ENCODE data around the gene LTBP3. TPM values are rescaled to one million over a fixed set of nuclear protein-coding genes. Genes with fewer than 3 reads are reported as not detected.

LTBP3 gene
- total RNA-seq, 2 experiments from 2014 or later: 116 to 119 TPM

DNA sequence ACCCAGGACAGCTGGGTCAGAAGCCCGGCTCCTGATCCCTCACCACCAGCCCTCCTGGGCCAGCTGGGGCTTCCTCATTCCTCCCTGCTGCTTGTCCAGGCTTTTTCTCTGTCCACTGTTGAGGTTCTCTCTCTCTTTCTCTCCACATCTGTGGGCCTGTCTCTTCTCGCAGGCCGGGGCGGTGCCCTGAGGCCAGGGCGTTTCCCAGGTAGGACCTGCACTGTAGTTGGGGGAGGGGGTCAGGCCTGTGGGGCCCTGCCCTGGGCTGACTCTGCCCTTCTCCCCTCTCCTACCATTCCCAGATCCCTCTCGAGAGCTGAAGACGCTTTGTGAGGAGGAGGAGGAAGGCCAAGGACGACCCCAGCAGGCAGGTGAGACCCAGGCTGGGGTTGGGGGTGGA is 22.6 kb upstream of the LTBP3 start:
- ATAC-seq (ENCODE audit: low read depth): no peak
- H3K4me1 Mint-ChIP-seq: peaks cover 21% of the 10 kb centered on the region
- no peak overlapping the region for H3K27ac Mint-ChIP-seq
- H3K27me3 Mint-ChIP-seq: no peaks in the 10 kb centered on the region
- no peak for DNase-seq
- H3K4me3 Mint-ChIP-seq: no peak overlapping the region
- POLR2A ChIA-PET: no interaction called here
- no peaks in the 10 kb centered on the region for H3K9me3 Mint-ChIP-seq
- H3K36me3 Mint-ChIP-seq: peaks cover 16% of the 10 kb centered on the region

GRCh38 chr11:65580031-65580692 is 22.0 kb upstream of the LTBP3 start:
- no peak overlapping the region for H3K4me3 Mint-ChIP-seq
- ATAC-seq (ENCODE audit: low read depth): no peak
- POLR2A ChIA-PET: interaction anchor here (0.7 kb wide), 1 partner anchor 8 kb away, joined by 4 read pairs; no protein-coding TSS in a partner anchor
- no peak overlapping the region for H3K27ac Mint-ChIP-seq
- no peaks in the 10 kb centered on the region for H3K9me3 Mint-ChIP-seq
- peaks cover 16% of the 10 kb centered on the region for H3K36me3 Mint-ChIP-seq
- H3K27me3 Mint-ChIP-seq: no peaks in the 10 kb centered on the region
- H3K4me1 Mint-ChIP-seq: peaks cover 26% of the 10 kb centered on the region
- no peak for DNase-seq

DNA sequence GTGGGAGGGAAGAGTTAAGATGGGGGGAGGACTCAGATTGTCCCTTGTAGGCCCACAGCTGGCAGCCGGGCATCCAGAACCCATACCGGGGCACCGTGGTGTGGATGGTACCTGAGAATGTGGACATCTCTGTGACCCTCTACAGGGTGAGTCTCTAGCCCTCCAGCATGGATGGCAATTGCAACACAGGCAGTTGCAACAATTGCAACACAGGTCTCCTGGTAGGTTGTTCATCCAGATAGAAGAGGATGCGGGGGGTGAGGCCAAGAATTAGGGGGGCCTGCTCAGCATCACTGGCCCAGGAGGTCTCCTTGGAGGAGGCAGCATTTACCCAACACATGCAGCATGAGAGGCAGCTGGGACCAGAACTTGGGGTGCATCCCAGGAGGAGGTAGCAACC is 21.1 kb upstream of the LTBP3 start:
- Mint-ChIP-seq H3K9me3 (no peaks in the 10 kb centered on the region), H3K36me3 (peaks cover 15% of the 10 kb centered on the region), H3K4me1 (peaks cover 31% of the 10 kb centered on the region), H3K27me3 (no peaks in the 10 kb centered on the region), H3K4me3 (no peak overlapping the region), H3K27ac (no peak overlapping the region)
- ATAC-seq (ENCODE audit: low read depth) (no peak), DNase-seq (no peak)
- POLR2A ChIA-PET: interaction anchor here (4.9 kb wide), 1 partner anchor 9 kb away, joined by 107 read pairs; no protein-coding TSS in a partner anchor

DNA sequence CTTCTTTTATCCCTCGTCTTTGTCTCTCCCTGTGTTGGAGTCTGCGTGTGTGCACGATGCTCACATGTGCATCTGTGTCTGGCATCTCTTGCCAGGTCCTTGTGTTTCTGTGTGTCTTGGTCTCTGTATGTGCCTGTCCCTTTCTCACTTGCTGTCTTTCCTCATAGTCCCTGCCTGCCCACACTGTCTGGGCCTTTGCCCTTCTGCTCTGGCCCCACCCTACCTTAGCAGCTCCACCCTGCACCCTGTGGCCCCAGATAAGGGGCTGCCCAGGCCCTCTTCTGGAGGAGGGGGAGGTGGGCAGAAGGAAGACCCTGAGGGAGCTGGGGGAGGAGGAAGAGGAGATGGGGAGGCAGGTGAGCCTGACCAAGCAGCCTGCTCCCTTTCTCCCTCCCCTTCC is 20.5 kb upstream of the LTBP3 start:
- no peaks in the 10 kb centered on the region for H3K27me3 Mint-ChIP-seq
- H3K27ac Mint-ChIP-seq: peak overlapping the region; percentile 57
- H3K36me3 Mint-ChIP-seq: peaks cover 14% of the 10 kb centered on the region
- POLR2A ChIA-PET: interaction anchor here (4.9 kb wide), 1 partner anchor 10 kb away, joined by 107 read pairs; no protein-coding TSS in a partner anchor
- DNase-seq: no peak
- no peaks in the 10 kb centered on the region for H3K9me3 Mint-ChIP-seq
- H3K4me3 Mint-ChIP-seq: peak overlapping the region; percentile 88
- H3K4me1 Mint-ChIP-seq: peaks cover 32% of the 10 kb centered on the region
- ATAC-seq (ENCODE audit: low read depth): no peak

DNA sequence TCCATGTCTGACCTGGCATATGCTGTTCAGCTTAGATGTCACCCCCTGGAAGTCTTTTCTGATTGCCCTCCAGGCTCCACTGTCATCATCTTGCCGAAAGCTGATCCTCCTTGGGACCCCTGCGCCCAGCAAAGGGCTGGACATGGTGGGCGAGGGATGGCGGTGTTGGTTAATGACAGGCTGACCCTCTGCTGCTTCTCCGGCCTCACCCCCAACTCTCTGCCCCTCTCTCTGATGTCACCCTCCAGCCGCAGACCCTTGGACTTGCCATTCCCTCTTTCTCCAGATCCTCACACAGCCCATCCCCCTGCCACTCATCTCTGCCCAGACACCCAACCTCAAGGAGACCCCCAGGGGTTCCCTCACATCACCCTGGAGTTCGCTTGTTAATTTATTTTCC is 20.0 kb upstream of the LTBP3 start:
- ATAC-seq (ENCODE audit: low read depth) (no peak), DNase-seq (no peak)
- H3K9me3 Mint-ChIP-seq: no peaks in the 10 kb centered on the region
- H3K36me3 Mint-ChIP-seq: peaks cover 14% of the 10 kb centered on the region
- peaks cover 36% of the 10 kb centered on the region for H3K4me1 Mint-ChIP-seq
- peak overlapping the region; percentile 88 for H3K4me3 Mint-ChIP-seq
- POLR2A ChIA-PET: interaction anchor here (1.2 to 4.9 kb wide), 2 partner anchors 10 to 78 kb away, joined by 3 to 107 read pairs; no protein-coding TSS in a partner anchor
- no peaks in the 10 kb centered on the region for H3K27me3 Mint-ChIP-seq
- H3K27ac Mint-ChIP-seq: peak overlapping the region; percentile 57

GRCh38 chr11:65577756-65578109 is 19.6 kb upstream of the LTBP3 start:
- DNase-seq: no peak
- Mint-ChIP-seq H3K27ac (peak overlapping the region; percentile 57), H3K36me3 (peaks cover 14% of the 10 kb centered on the region), H3K4me1 (peaks cover 38% of the 10 kb centered on the region), H3K4me3 (peak overlapping the region; percentile 88), H3K9me3 (no peaks in the 10 kb centered on the region), H3K27me3 (no peaks in the 10 kb centered on the region)
- ATAC-seq (ENCODE audit: low read depth): no peak
- POLR2A ChIA-PET: interaction anchor here (0.9 to 4.9 kb wide), 5 partner anchors 11 to 78 kb away, joined by 3 to 107 read pairs (median 6); partner anchors contain the start of gene PCNX3

DNA sequence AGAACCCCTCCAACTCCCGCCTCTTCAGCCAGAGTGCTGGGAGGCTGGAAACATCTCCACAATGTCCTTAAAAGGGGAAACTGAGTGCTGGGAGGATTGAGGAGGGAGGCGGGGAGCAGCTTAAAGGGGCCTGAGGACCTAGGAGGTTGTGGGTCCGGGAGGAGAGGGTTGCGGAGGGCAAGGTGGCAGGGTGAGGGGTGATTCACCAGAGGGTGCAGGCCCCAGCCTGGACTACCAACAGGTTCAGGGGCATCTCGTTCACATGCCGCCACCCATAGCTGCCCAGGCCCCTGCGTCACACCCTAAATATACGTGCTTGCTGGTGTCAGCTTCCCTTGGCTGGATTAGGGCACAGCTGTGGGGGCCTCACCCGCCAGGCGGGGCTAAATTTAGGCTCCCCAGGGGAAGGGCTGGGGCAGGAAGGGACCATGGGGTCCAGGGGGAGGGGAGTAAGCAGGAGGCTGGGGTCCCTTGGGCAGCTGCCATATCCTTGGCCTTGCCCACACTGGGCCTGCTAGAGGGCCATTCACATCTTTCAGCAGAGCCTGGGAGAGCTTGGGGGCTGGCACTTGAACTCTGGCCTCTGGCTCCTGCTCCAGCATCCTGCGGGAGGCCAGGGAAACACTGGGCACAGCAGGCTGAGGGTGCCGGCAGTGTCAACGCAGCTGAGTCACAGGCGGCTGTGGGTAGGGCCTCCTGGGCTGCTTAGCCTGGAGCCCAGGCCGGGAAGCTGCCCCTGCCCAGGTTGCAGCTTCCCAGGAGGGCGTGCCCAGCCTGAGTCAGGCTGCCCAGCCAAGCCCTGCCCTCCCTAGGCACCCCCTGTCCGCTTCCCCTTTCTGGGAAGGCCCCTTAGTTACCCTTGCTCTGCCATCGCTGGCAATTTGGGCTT is 19.0 kb upstream of the LTBP3 start:
- DNase-seq (no peak), ATAC-seq (ENCODE audit: low read depth) (no peak)
- Mint-ChIP-seq H3K4me1 (peaks cover 35% of the 10 kb centered on the region), H3K9me3 (no peaks in the 10 kb centered on the region), H3K27me3 (no peaks in the 10 kb centered on the region), H3K4me3 (peak overlapping the region; percentile 88), H3K27ac (peak overlapping the region; percentile 78), H3K36me3 (peaks cover 14% of the 10 kb centered on the region)
- POLR2A ChIA-PET: interaction anchor here (0.6 to 4.9 kb wide), 12 partner anchors 9 to 77 kb away, joined by 3 to 107 read pairs (median 5); partner anchors contain the start of gene PCNX3

DNA sequence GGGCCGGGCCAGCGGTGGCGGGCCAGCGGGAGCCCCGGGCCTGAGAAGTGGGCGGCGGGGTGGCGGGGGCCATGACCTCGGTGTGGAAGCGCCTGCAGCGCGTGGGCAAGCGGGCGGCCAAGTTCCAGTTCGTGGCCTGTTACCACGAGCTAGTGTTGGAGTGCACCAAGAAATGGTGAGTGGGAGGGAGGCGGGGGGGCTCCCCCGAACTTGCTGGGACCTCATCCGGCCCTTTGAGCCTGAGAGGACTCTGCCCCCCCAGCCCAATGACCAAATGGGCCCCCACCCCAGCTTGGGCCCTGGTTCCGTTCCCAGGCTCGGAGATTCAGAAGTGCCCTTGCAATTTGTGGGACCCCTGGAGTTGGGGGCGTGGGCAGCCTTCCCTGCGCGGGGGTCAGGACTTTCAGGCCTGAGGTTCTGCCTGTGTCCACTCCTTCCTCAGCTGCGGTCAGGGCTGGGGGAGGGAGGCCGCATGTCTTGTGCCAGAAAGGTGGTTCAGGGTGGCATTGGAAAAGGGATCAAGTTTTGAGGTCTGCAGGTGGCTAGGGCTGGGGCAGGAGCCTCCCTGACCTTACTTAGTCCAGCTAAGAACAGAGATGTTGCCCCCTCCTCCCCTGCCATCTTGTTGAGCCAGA is 18.2 kb upstream of the LTBP3 start:
- H3K36me3 Mint-ChIP-seq: peaks cover 13% of the 10 kb centered on the region
- peak overlapping the region; percentile 78 for H3K27ac Mint-ChIP-seq
- POLR2A ChIA-PET: interaction anchor here (0.8 to 4.9 kb wide), 12 partner anchors 7 to 69 kb away, joined by 3 to 107 read pairs (median 5); partner anchors contain the start of gene PCNX3
- H3K4me3 Mint-ChIP-seq: peak overlapping the region; percentile 88
- no peaks in the 10 kb centered on the region for H3K27me3 Mint-ChIP-seq
- no peak for DNase-seq
- H3K4me1 Mint-ChIP-seq: peaks cover 42% of the 10 kb centered on the region
- no peak for ATAC-seq (ENCODE audit: low read depth)
- H3K9me3 Mint-ChIP-seq: no peaks in the 10 kb centered on the region

- H3K27ac Mint-ChIP-seq: peak within 1 kb of the TSS; percentile 91
- ATAC-seq (ENCODE audit: low read depth): peak; percentile 24
- no peaks in the 10 kb centered on the region for H3K27me3 Mint-ChIP-seq
- POLR2A ChIA-PET: interaction anchor here (0.7 to 4.9 kb wide), 18 partner anchors 8 to 741 kb away, joined by 3 to 107 read pairs (median 4); partner anchors contain the start of genes CD248, MALAT1 and PCNX3
- H3K36me3 Mint-ChIP-seq: peaks cover 11% of the 10 kb centered on the region
- H3K4me3 Mint-ChIP-seq: peak within 1 kb of the TSS; percentile 92
- peaks cover 45% of the 10 kb centered on the region for H3K4me1 Mint-ChIP-seq
- DNase-seq: peak; percentile 91
- H3K9me3 Mint-ChIP-seq: no peaks in the 10 kb centered on the region
Observed at GRCh38 chr11:65575568-65576231, 17.5 kb upstream of the LTBP3 start, which contains the start of gene EHBP1L1. TSS of gene EHBP1L1 (plus strand) at chr11:65576053. CDS start at chr11:65576303, 250 bp downstream.

- peaks cover 9% of the 10 kb centered on the region for H3K36me3 Mint-ChIP-seq
- peaks cover 47% of the 10 kb centered on the region for H3K4me1 Mint-ChIP-seq
- H3K27me3 Mint-ChIP-seq: no peaks in the 10 kb centered on the region
- peak; percentile 5 for ATAC-seq (ENCODE audit: low read depth)
- peak overlapping the region; percentile 92 for H3K4me3 Mint-ChIP-seq
- H3K27ac Mint-ChIP-seq: peak overlapping the region; percentile 91
- POLR2A ChIA-PET: interaction anchor here (0.7 to 4.9 kb wide), 16 partner anchors 9 to 742 kb away, joined by 3 to 107 read pairs (median 4); partner anchors contain the start of genes CD248, MALAT1 and PCNX3
- DNase-seq: no peak
- H3K9me3 Mint-ChIP-seq: no peaks in the 10 kb centered on the region
Observed at GRCh38 chr11:65574811-65575567, 16.8 kb upstream of the LTBP3 start.

DNA sequence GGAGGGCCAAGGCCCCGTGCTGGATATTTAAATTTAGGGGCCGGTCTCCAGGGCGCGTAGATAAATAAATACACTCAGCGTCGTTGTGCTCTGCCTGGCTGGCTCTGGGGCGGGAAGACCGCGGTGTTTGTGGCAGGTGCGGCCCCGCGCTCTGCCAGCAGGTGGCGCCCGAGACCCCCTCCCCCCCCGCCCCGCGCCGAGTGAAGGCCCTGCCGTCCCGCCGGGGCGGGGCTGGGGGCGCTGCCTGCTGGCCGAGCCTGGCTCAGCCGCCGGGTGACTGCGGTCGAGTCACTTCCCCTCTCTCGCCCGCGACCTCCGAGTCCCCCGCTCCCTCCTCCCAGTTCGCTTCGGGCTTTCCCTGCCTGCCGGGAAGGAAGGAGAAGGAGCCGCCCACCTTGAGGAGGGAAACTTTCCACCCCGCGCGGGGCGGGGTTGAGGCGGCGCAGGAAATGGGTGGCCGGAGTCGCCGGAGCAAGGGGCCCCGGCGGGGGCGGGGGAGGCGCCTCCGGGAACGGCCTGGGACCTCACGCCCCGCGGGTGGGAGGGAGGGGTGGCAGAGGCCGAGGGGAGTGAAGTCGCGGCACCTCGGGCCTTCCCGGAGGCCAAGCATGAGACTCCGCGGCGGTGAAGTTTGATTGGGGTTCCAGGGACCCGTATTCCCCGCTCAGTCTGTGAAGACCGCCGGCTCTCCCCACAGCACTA is 16.1 kb upstream of the LTBP3 start:
- Mint-ChIP-seq H3K9me3 (no peaks in the 10 kb centered on the region), H3K4me1 (peaks cover 47% of the 10 kb centered on the region), H3K27me3 (no peaks in the 10 kb centered on the region), H3K4me3 (peak overlapping the region; percentile 92), H3K27ac (peak overlapping the region; percentile 91), H3K36me3 (peaks cover 8% of the 10 kb centered on the region)
- DNase-seq (peak; percentile 92), ATAC-seq (ENCODE audit: low read depth) (peak; percentile 17)
- POLR2A ChIA-PET: interaction anchor here (1.0 to 5.3 kb wide), 13 partner anchors 14 to 317 kb away, joined by 3 to 107 read pairs (median 7); partner anchors contain the start of genes MAP3K11 and PCNX3
